Activated CD4-positive, alpha-beta memory T cell treated with anti-CD3 and anti-CD28 coated beads, Interleukin-2, amount 10 ng/mL, durations not matched to agents 7 days and 5 days (primary cell): ENCODE data around the gene PAWR. TPM values are rescaled to one million over a fixed set of nuclear protein-coding genes. Genes with fewer than 3 reads are reported as not detected.
"Not testable (repeated sequence)": the region's sequence is repeated elsewhere in the genome, so short reads cannot be mapped to it uniquely, and the experiment has no call there.

ENCODE experiments used
- CTCF ChIA-PET: fragments of 350-600 bp; sonication (Branson Sonifier 250); formaldehyde crosslinking; loops from one replicate; lab custom pipeline; 2021; ENCODE audit warnings: antibody characterized with exemption, inconsistent platforms; lab: Charles Lee
- POLR2A ChIA-PET: fragments of 350-600 bp; sonication (Branson Sonifier 250); formaldehyde crosslinking; loops from one replicate; lab custom pipeline; 2021; ENCODE audit warnings: antibody characterized with exemption; lab: Charles Lee
- DNase-seq: peaks from one replicate; pipeline ENCODE4 v3.0.0-alpha.2; 2020
- H3K27ac Mint-ChIP-seq: one replicate; pipeline ENCODE4 v1.8.0; 2021; ENCODE audit warnings: mild to moderate bottlenecking, mixed read lengths
- H3K27me3 Mint-ChIP-seq: one replicate; pipeline ENCODE4 v1.8.0; 2021; ENCODE audit warnings: mixed read lengths
- H3K36me3 Mint-ChIP-seq: one replicate; pipeline ENCODE4 v1.8.0; 2021; ENCODE audit warnings: low read depth, mixed read lengths
- H3K4me1 Mint-ChIP-seq: one replicate; pipeline ENCODE4 v1.8.0; 2021; ENCODE audit warnings: mixed read lengths
- H3K4me3 Mint-ChIP-seq: one replicate; pipeline ENCODE4 v1.8.0; 2021; ENCODE audit warnings: mild to moderate bottlenecking, mixed read lengths
- H3K9me3 Mint-ChIP-seq: one replicate; pipeline ENCODE4 v1.8.0; 2021; ENCODE audit warnings: mixed read lengths
- total RNA-seq, 2 experiments: library from RNA; stranded (reverse); gene quantifications; one replicate each; pipeline ENCODE4 v1.2.3, GENCODE V29; 2021

PAWR gene
- total RNA-seq, 2 experiments from 2014 or later, result 1.0 to 3.3 TPM

DNA sequence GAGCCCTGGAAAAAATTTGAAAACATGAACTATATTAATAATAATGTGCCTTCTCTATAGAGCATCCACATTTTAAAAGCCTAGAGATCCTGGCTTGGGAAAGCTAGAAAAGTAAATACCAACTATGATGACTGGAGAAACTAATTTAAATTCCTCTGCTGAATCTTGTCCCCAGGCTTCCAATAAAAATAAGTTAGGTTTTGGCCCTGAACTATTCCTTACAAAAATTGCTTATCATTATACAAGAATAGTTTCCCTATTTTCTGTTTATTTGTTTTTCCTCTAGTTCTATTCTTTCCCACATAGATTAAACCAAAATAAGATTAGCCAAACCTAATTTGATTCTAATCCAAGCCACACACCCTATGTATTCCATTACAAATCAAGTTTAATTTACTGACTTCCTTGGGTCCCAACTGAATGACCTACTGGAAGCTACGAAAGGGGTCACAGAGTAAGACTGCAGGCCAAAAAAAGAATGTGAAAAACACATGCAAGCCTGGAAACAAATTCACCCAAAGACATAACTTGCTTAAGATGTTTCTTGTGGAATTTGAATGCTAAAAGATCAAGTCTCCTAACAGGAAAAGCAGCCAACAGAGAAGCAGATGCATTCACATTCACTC lies 133.0 kb downstream of the PAWR start:
- CTCF ChIA-PET, result no interaction called here
- no peak overlapping the region for H3K27ac Mint-ChIP-seq
- H3K27me3 Mint-ChIP-seq, result no peaks in the 10 kb centered on the region
- no peaks in the 10 kb centered on the region for H3K36me3 Mint-ChIP-seq
- peaks cover 3% of the 10 kb centered on the region for H3K9me3 Mint-ChIP-seq
- DNase-seq, result no peak
- H3K4me1 Mint-ChIP-seq, result no peaks in the 10 kb centered on the region
- H3K4me3 Mint-ChIP-seq, result no peak overlapping the region
- POLR2A ChIA-PET, result no interaction called here

DNA sequence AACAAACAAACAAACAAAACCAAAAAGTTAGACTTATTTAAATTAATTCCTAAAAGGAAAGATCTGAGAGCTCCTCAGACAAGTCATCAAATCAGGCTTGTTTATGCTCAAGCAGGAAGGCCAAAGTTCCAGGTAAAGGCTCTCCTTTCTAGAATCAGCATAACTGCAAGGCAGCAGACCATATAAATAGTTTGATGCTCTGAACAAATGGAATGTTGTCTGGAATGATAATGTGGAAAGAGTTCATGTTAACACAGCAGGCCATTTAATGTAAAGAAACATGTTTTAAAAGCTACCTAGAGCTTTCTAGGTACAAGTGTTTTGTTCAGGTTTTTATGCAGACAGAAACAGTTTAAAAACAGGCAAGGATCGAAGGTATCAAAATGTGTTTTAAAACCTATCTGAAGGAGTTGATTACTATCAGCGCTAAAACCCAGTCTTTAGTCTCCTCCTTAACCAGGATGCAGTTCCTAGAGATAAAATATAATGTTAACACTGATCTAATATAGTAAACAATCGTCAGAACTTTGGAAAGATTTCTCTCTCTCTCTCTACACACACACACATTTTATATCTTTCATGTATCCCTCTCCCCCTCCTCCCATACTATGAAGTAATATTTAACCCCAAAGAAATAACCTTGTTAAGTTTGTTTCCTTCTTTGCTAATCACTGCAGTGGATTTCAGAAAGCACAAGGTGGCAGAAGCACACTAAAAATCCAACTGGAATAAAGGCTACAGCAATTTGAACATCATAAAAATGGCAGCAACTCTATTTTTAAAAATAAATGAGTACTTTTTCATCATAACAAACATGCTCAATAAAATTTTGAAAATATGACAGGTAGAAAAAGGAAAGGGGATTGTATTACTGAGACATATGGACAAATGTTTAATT lies 135.5 kb downstream of the PAWR start:
- H3K4me3 Mint-ChIP-seq, result no peak overlapping the region
- POLR2A ChIA-PET, result no interaction called here
- CTCF ChIA-PET, result no interaction called here
- no peak overlapping the region for H3K27ac Mint-ChIP-seq
- no peaks in the 10 kb centered on the region for H3K4me1 Mint-ChIP-seq
- H3K9me3 Mint-ChIP-seq, result no peaks in the 10 kb centered on the region
- H3K27me3 Mint-ChIP-seq, result no peaks in the 10 kb centered on the region
- H3K36me3 Mint-ChIP-seq, result no peaks in the 10 kb centered on the region
- no peak for DNase-seq

DNA sequence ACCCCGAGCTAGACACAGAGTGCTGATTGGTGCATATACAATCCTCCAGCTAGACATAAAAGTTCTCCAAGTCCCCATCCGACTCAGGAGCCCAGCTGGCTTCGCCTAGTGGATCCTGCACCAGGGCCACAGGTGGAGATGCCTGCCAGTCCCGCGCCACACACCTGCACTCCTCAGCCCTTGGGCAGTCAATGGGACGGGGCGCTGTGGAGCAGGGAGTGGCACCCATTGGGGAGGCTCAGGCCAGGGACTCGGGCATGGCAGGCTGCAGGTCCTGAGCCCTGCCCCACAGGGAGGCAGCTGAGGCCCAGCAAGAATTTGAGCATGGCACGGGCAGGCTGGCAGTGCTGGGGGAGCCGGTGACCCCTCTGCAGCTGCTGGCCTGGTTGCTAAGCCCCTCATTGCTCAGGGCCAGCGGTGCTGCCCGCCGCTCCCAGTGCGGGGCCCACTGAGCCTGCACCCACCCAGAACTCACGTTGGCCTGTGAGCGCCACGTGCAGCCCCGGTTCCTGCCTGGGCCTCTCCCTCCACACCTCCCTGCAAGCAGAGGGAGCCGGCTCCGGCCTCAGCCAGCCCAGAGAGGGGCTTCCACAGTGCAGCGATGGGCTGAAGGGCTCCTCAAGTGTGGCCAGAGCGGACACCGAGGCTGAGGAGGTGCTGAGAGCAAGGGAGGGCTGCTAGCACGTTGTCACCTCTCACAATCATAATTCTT lies 136.7 kb downstream of the PAWR start:
- POLR2A ChIA-PET, result no interaction called here
- H3K4me3 Mint-ChIP-seq, result no peak overlapping the region
- CTCF ChIA-PET, result no interaction called here

DNA sequence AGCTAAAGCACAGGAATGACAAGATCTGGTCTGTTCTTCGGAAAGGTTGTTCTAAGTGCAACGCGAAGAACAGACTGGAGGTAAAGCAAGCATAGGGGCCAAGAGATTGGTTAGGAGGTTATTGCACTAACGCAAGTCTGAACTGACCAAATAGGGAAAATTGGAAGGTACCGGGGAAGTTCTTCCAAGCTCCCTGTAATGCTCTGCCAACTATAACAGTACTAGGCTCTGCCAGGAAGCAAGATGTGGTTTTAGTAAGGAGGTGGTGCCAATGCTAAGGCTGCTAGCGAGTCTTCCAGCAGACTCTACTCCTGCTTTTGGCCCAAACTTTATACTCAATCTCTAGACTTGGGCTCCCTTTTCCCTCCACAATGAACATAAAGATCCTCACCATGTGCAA lies 138.6 kb downstream of the PAWR start:
- no peaks in the 10 kb centered on the region for H3K27me3 Mint-ChIP-seq
- no peak overlapping the region for H3K27ac Mint-ChIP-seq
- no peak for DNase-seq
- no peaks in the 10 kb centered on the region for H3K9me3 Mint-ChIP-seq
- H3K4me3 Mint-ChIP-seq, result no peak overlapping the region
- no peaks in the 10 kb centered on the region for H3K4me1 Mint-ChIP-seq
- ChIA-PET POLR2A (no interaction called here), CTCF (no interaction called here)
- H3K36me3 Mint-ChIP-seq, result no peaks in the 10 kb centered on the region

More for the DNA sequence above, 136.7 kb downstream of the PAWR start:
- H3K27me3 Mint-ChIP-seq, result no peaks in the 10 kb centered on the region
- no peaks in the 10 kb centered on the region for H3K4me1 Mint-ChIP-seq
- no peak for DNase-seq
- no peak overlapping the region for H3K27ac Mint-ChIP-seq
- H3K9me3 Mint-ChIP-seq, result no peaks in the 10 kb centered on the region
- no peaks in the 10 kb centered on the region for H3K36me3 Mint-ChIP-seq

DNA sequence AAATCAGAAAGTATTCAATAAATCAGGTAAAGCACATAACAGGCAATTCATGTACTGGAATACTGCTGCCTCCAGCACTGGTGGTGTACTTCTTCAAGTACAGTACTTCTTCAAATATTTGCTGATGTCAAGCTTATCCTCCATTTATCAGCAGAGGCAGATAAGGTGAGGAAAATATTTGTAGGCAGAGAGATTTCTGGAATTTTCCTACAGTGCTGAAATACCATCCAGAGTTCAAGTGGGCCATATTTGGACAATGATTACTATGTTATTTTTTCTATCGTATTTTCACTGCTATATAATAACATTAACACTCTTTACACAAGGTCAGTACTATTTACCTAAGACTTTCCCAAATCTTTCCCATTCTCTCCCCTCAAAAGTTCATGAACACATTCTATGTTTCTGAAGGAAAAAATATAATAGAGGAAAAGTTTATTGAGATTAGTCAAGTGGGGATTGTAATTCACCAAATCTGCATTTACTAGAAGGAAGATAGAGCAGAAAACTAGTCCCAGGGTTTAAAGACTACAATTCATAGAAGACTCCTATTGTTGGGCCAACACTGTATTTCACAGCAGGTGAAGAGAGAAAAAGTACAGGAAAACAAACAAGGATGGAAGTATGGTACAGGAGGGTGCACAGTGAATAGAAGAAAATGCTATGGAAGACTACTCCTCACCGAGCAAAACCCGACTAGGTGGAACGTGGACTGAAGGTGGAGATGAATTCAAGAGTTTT lies 141.1 kb downstream of the PAWR start:
- POLR2A ChIA-PET, result no interaction called here
- CTCF ChIA-PET, result no interaction called here
- H3K9me3 Mint-ChIP-seq, result no peaks in the 10 kb centered on the region
- no peak overlapping the region for H3K4me3 Mint-ChIP-seq
- H3K27ac Mint-ChIP-seq, result no peak overlapping the region
- no peak for DNase-seq
- H3K27me3 Mint-ChIP-seq, result no peaks in the 10 kb centered on the region
- no peaks in the 10 kb centered on the region for H3K4me1 Mint-ChIP-seq
- no peaks in the 10 kb centered on the region for H3K36me3 Mint-ChIP-seq

DNA sequence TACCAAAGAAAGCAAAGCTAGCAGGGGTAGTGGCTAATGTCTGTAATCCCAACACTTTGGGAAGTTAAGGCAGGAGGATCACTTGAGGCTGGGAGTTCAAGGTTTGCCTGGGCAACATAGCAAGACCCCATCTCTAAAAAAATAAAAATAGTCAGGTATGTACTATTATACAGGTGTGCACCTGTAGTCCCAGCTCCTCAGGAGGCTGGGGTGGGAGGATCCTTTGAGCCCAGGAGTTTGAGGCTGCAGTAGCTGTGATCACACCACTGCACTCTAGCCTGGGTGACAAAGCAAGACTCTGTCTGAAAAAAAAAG lies 142.2 kb downstream of the PAWR start:
- POLR2A ChIA-PET, result no interaction called here

DNA sequence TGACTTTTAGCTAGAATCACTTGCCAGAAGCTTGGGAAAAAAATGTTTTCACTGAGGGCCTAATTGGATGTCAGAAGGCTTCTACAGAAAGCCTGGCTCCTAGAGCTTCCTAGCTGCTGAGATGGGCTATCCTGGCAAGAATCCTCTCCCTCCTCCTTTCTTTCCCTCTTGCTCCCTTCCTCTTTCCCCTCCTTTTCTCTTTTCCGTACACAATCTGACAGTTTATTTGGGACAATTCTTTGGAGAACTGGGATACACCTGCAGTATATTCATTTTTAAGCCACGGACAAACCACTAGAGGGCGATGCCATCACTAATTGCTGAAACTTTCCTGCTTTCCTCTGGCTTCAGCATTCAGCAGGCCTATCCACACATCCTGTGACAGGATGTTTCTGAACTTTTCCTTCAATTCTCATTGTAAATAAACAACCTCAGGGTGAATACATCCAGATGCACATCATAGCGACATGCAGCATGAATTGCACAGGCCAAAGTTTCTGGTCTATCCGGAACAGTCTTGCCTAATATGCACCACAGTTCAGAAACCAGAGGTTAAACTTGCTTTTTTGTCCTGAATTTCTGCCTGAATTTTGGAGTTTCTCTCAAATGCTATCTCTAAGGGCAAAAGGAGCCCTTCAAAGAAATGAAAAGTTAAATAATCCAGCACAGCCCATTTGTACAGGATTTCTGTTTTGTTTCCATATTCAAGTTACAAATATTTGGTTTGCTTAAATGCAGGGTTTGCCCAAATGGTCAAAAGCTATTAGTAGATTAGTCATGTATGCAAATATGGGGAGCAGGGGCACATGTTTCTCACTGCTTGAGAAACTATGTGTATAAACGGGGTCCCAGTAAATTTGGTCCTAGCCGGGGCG lies 142.8 kb downstream of the PAWR start:
- ChIA-PET POLR2A (no interaction called here), CTCF (interaction anchor here (0.7 to 1.2 kb wide), 3 partner anchors 18 to 195 kb away, joined by 3 read pairs; no protein-coding TSS in a partner anchor)
- Mint-ChIP-seq H3K27ac (no peak overlapping the region), H3K9me3 (no peaks in the 10 kb centered on the region), H3K4me1 (no peaks in the 10 kb centered on the region), H3K36me3 (no peaks in the 10 kb centered on the region), H3K27me3 (no peaks in the 10 kb centered on the region), H3K4me3 (no peak overlapping the region)
- no peak for DNase-seq

More for the DNA sequence above, 142.2 kb downstream of the PAWR start:
- Mint-ChIP-seq H3K36me3 (no peaks in the 10 kb centered on the region), H3K27me3 (no peaks in the 10 kb centered on the region), H3K27ac (no peak overlapping the region), H3K4me3 (no peak overlapping the region), H3K4me1 (no peaks in the 10 kb centered on the region), H3K9me3 (no peaks in the 10 kb centered on the region)
- no peak for DNase-seq
- CTCF ChIA-PET, result interaction anchor here (0.7 to 1.2 kb wide), 2 partner anchors 18 to 35 kb away, joined by 3 read pairs; no protein-coding TSS in a partner anchor

DNA sequence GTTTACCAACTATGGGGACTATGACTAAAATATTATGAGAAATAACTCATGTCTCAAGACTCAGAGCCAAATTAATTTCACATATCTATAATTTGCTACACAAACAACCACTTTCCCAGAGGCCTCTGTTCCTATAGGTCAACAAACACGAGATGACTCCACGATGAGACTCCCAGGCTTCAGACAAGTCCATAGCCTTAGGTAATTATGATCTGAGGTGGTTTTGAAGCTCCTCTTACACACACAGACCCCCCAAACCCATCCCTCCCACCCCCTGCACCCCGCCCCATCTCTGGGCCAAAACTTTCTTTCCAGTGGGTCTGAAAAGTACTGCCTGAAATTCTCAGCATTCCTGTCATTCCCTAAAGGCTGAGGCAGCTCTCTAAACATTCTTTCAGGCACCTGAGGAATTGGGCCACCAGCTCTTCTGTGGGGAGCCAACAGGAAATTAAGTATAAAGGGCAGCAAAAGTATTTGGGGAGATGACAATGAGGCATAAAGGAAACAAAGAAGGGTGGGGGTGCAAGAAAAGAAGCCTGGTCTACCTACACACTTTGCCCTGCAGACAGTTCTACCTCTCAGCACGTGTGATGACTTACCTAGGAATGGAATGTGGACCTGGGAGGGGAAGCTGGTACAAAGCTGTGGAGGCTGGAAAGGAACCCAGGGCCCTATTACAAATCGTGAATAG lies 143.6 kb downstream of the PAWR start:
- no peak for DNase-seq
- ChIA-PET POLR2A (no interaction called here), CTCF (interaction anchor here (0.9 kb wide), 1 partner anchor 196 kb away, joined by 3 read pairs; no protein-coding TSS in a partner anchor)
- no peaks in the 10 kb centered on the region for H3K36me3 Mint-ChIP-seq
- no peaks in the 10 kb centered on the region for H3K27me3 Mint-ChIP-seq
- no peaks in the 10 kb centered on the region for H3K4me1 Mint-ChIP-seq
- no peak overlapping the region for H3K4me3 Mint-ChIP-seq
- no peak overlapping the region for H3K27ac Mint-ChIP-seq
- no peaks in the 10 kb centered on the region for H3K9me3 Mint-ChIP-seq

DNA sequence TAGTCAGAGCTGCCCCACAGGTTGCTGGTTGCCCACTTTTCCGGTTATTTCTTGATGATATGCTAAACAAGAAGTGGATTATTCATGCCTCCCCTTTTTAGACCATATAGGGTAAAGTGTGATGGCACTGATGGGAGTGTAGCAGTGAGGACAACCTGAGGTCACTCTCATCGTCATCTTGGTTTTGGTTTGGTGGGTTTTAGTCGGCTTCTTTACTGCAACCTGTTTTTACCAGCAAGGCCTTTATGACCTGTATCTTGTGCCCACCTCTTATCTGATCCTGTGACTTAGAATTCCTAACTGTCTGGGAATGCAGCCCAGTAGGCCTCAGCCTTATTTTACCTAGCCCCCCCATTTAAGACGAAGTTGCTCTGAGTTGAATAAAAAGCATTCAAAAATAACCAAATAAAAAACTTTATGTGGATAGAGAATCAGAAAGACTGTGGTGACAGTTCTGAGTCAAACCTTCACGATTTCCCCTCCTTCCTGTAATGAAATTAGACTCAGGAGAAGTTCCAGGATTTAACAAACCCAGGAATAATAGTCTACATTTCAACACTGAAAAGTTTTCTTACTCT lies 144.2 kb downstream of the PAWR start:
- H3K36me3 Mint-ChIP-seq, result no peaks in the 10 kb centered on the region
- no peak overlapping the region for H3K27ac Mint-ChIP-seq
- H3K9me3 Mint-ChIP-seq, result no peaks in the 10 kb centered on the region
- H3K4me1 Mint-ChIP-seq, result no peaks in the 10 kb centered on the region
- no peak overlapping the region for H3K4me3 Mint-ChIP-seq
- CTCF ChIA-PET, result no interaction called here
- H3K27me3 Mint-ChIP-seq, result no peaks in the 10 kb centered on the region
- no peak for DNase-seq
- POLR2A ChIA-PET, result no interaction called here

DNA sequence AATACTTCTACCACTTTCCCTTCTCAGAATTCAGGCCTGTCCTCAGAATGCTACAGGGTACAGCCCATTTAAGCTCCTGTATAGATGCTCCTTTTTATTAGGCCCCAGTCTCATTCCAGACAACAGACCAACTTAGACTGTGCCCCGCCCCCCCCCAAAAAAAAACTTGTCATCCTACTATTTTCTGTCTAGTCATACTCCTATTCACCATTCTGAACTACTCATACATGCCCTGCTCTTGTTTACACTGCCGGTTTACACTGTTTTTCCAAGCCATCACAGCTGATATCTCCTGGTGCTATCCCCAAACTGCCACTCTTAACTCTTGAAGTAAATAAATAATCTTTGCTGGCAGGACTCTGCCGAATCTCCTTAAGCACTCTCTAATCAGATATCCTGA lies 146.3 kb downstream of the PAWR start:
- H3K9me3 Mint-ChIP-seq, POLR2A ChIA-PET: not testable (repeated sequence)

DNA sequence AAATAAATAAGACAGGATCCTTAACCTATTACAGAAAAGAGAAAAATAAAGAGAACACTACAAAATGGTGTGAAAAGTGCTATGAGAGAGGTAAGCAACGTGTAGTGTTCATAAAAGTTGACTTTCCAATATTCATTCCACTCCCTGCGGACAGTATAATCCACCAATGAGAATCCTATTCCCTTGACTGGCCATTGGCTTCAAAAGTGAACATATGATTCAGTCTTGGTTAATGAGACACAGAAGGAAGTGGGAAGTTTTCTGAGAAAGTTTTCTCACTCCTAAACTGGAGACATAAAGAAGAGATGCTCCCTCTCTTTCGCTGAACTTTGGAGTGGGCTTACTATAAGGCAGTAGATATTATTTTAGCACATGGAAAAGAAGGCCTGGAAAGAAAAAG lies 153.1 kb downstream of the PAWR start:
- Mint-ChIP-seq H3K4me1 (no peaks in the 10 kb centered on the region), H3K9me3 (no peaks in the 10 kb centered on the region), H3K4me3 (no peak overlapping the region), H3K36me3 (no peaks in the 10 kb centered on the region), H3K27me3 (no peaks in the 10 kb centered on the region), H3K27ac (no peak overlapping the region)
- POLR2A ChIA-PET, result no interaction called here
- no peak for DNase-seq
- CTCF ChIA-PET, result no interaction called here

More for the DNA sequence above, 146.3 kb downstream of the PAWR start:
- CTCF ChIA-PET, H3K4me3 Mint-ChIP-seq, H3K36me3 Mint-ChIP-seq, H3K27ac Mint-ChIP-seq, H3K4me1 Mint-ChIP-seq, H3K27me3 Mint-ChIP-seq, DNase-seq: not testable (repeated sequence)
